Astrocyte of the cerebellum (primary cell): ENCODE data around the gene KLLN.

Experiments used
- DNase-seq: peaks from one replicate; pipeline ENCODE4 v3.0.0-alpha.2; 2011; ENCODE audit warnings: low read depth
- H3K4me3 ChIP-seq: 2 replicates; pipeline ENCODE4 v1.5.1; 2011; ENCODE audit warnings: mild to moderate bottlenecking, low read depth, low read length, moderate library complexity
- in situ Hi-C: cut with HindIII; loops from 2 replicates; pipeline ENCODE4 v1.10.0; 2017; ENCODE audit warnings: low sequenced_read_pairs
- TF ChIP-seq, protein P1 (sequence below): IDR thresholded peaks from 2 replicates; pipeline ENCODE4 v1.5.1; 2012; ENCODE audit warnings: low read length, low read depth, moderate library complexity, mild to moderate bottlenecking; ENCODE audit errors: missing control alignments

Gene KLLN

DNA sequence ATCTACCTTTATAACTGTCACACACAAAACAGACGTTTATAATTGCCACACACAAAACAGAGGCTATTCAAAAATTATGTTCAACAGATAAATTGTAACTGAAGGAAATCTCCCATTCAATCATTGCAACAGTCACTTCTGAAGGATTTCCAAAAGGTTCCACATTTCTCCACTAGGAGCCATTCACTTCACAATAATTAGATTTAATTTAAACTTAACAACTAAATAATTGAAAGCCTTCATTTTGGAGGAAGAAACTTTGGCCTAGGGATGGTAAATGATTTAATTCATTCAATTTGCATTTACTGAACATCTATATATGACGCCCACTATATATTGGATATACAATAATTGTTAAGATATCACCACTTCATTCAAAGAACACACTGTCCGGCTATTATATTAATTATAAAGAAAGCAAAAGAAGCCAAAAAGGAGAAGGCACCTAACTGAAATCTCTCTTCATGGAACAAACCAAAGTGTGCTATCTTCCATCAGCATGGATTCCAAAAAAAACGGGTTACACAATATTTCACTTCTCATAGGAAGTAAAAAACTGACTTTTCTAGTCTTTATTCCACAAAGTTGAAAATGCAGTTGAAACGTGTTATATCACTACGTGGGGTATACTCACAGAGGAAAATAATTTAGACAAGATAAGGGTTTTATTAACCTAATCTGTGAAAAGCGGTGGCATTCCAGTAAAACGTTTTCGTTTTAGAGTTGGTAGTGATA is 47.0 kb downstream of the KLLN start:
- DNase-seq, result no peak
- in situ Hi-C loops, result no loop called here
- TF ChIP-seq, protein P1, sequence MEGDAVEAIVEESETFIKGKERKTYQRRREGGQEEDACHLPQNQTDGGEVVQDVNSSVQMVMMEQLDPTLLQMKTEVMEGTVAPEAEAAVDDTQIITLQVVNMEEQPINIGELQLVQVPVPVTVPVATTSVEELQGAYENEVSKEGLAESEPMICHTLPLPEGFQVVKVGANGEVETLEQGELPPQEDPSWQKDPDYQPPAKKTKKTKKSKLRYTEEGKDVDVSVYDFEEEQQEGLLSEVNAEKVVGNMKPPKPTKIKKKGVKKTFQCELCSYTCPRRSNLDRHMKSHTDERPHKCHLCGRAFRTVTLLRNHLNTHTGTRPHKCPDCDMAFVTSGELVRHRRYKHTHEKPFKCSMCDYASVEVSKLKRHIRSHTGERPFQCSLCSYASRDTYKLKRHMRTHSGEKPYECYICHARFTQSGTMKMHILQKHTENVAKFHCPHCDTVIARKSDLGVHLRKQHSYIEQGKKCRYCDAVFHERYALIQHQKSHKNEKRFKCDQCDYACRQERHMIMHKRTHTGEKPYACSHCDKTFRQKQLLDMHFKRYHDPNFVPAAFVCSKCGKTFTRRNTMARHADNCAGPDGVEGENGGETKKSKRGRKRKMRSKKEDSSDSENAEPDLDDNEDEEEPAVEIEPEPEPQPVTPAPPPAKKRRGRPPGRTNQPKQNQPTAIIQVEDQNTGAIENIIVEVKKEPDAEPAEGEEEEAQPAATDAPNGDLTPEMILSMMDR, result no peak
- H3K4me3 ChIP-seq, result peak overlapping the region; percentile 78
